H9 (cell line): ENCODE results near the gene CNGB1. TPM values are rescaled to one million over a fixed set of nuclear protein-coding genes. Genes with fewer than 3 reads are reported as not detected.

Experiments used
- DNase-seq: peaks from one replicate; pipeline ENCODE4 v3.0.0-alpha.2; 2017
- H2AFZ ChIP-seq: one replicate; pipeline ENCODE4 v1.6.1; 2013; ENCODE audit warnings: mild to moderate bottlenecking, low read length, control low read depth, moderate library complexity
- H2AK5ac ChIP-seq: 2 replicates; pipeline ENCODE4 v1.6.1; 2013; ENCODE audit warnings: low read length, control low read depth, mixed read lengths; ENCODE audit not compliant: insufficient read length
- H2BK120ac ChIP-seq: one replicate; pipeline ENCODE4 v1.6.1; 2013; ENCODE audit warnings: low read depth, mild to moderate bottlenecking, low read length, control low read depth, inconsistent platforms; ENCODE audit not compliant: poor library complexity, severe bottlenecking
- H2BK12ac ChIP-seq: 2 replicates; pipeline ENCODE4 v1.6.1; 2013; ENCODE audit warnings: low read length, control low read depth, mixed read lengths, low read depth; ENCODE audit not compliant: insufficient read length
- H2BK15ac ChIP-seq: 2 replicates; pipeline ENCODE4 v1.6.1; 2013; ENCODE audit warnings: low read depth, low read length, control low read depth
- H2BK20ac ChIP-seq: one replicate; pipeline ENCODE4 v1.6.1; 2013; ENCODE audit warnings: low read depth, mild to moderate bottlenecking, low read length, control low read depth, inconsistent platforms; ENCODE audit not compliant: poor library complexity, severe bottlenecking
- H2BK5ac ChIP-seq: 2 replicates; pipeline ENCODE4 v1.6.1; 2013; ENCODE audit warnings: low read length, control low read depth, mixed read lengths; ENCODE audit not compliant: insufficient read length
- H3K14ac ChIP-seq: 2 replicates; pipeline ENCODE4 v1.6.1; 2013; ENCODE audit warnings: low read length, control low read depth; ENCODE audit not compliant: insufficient read depth
- H3K18ac ChIP-seq: 2 replicates; pipeline ENCODE4 v1.6.1; 2013; ENCODE audit warnings: low read depth, mild to moderate bottlenecking, mixed read lengths, low read length, control low read depth; ENCODE audit not compliant: insufficient read length
- H3K23ac ChIP-seq: 2 replicates; pipeline ENCODE4 v1.6.1; 2013; ENCODE audit warnings: low read length, control low read depth, mixed read lengths, low read depth; ENCODE audit not compliant: insufficient read length
- H3K23me2 ChIP-seq: 2 replicates; pipeline ENCODE4 v1.6.1; 2013; ENCODE audit warnings: low read depth, mild to moderate bottlenecking, mixed read lengths, low read length, control low read depth; ENCODE audit not compliant: insufficient read length, poor library complexity, severe bottlenecking
- H3K27ac ChIP-seq: 2 replicates; pipeline ENCODE4 v1.5.1; 2013; ENCODE audit warnings: low read length, control low read depth, mixed read lengths, low read depth; ENCODE audit not compliant: insufficient read length
- H3K27me3 ChIP-seq: 2 replicates; pipeline ENCODE4 v1.6.1; 2013; ENCODE audit warnings: low read length, control low read depth, inconsistent platforms; ENCODE audit not compliant: insufficient read depth
- H3K4ac ChIP-seq: 2 replicates; pipeline ENCODE4 v1.6.1; 2013; ENCODE audit warnings: low read depth, mild to moderate bottlenecking, control low read depth, inconsistent platforms, low read length, moderate library complexity
- H3K4me1 ChIP-seq: 2 replicates; pipeline ENCODE4 v1.6.1; 2013; ENCODE audit warnings: low read length, control low read depth, inconsistent platforms; ENCODE audit not compliant: insufficient read depth
- H3K4me2 ChIP-seq: 2 replicates; pipeline ENCODE4 v1.6.1; 2013; ENCODE audit warnings: low read length, control low read depth, mixed read lengths; ENCODE audit not compliant: insufficient read length, insufficient read depth
- H3K56ac ChIP-seq: 2 replicates; pipeline ENCODE4 v1.6.1; 2013; ENCODE audit warnings: low read depth, mild to moderate bottlenecking, mixed read lengths, low read length, control low read depth; ENCODE audit not compliant: insufficient read length
- H3K79me1 ChIP-seq: 2 replicates; pipeline ENCODE4 v1.6.1; 2013; ENCODE audit warnings: low read depth, mild to moderate bottlenecking, moderate library complexity, low read length, control low read depth, inconsistent platforms; ENCODE audit not compliant: insufficient read depth, poor library complexity, severe bottlenecking
- H3K79me2 ChIP-seq: 2 replicates; pipeline ENCODE4 v1.6.1; 2013; ENCODE audit warnings: low read length, control low read depth, inconsistent platforms; ENCODE audit not compliant: insufficient read depth
- H3K9ac ChIP-seq: 2 replicates; pipeline ENCODE4 v1.6.1; 2013; ENCODE audit warnings: low read length, control low read depth, mixed read lengths; ENCODE audit not compliant: insufficient read length; ENCODE audit errors: extremely low read depth
- H3K9me3 ChIP-seq: one replicate; pipeline ENCODE4 v1.6.1; 2013; ENCODE audit warnings: low read depth, low read length, inconsistent platforms; ENCODE audit not compliant: control insufficient read depth
- H3T11ph ChIP-seq: one replicate; pipeline ENCODE4 v1.6.1; 2013; ENCODE audit warnings: mild to moderate bottlenecking, low read length, control low read depth, inconsistent platforms
- H4K20me1 ChIP-seq: one replicate; pipeline ENCODE4 v1.6.1; 2013; ENCODE audit not compliant: control insufficient read depth, insufficient read length, insufficient read depth
- H4K5ac ChIP-seq: 2 replicates; pipeline ENCODE4 v1.6.1; 2013; ENCODE audit warnings: low read depth, mild to moderate bottlenecking, mixed read lengths, low read length, control low read depth; ENCODE audit not compliant: insufficient read length
- H4K8ac ChIP-seq: replicated peaks from 2 replicates; pipeline ENCODE4 v1.6.1; 2013; ENCODE audit warnings: low read length, control low read depth, mixed read lengths, low read depth; ENCODE audit not compliant: insufficient read length
- H4K91ac ChIP-seq: 2 replicates; pipeline ENCODE4 v1.6.1; 2013; ENCODE audit warnings: low read depth, mild to moderate bottlenecking, moderate library complexity, mixed read lengths, low read length, control low read depth; ENCODE audit not compliant: insufficient read length
- H3K27ac Mint-ChIP-seq, 3 experiments: 2 replicates in 2 of 3; 3 replicates in 1 of 3; pipeline ENCODE4 v1.8.0; 2020 to 2021; ENCODE audit warnings: mixed read lengths in 3 of 3, mild to moderate bottlenecking in 1 of 3, moderate library complexity in 1 of 3
- H3K27me3 Mint-ChIP-seq: 2 replicates; pipeline ENCODE4 v1.8.0; 2021; ENCODE audit warnings: low read depth, mild to moderate bottlenecking, moderate library complexity, mixed read lengths
- H3K36me3 Mint-ChIP-seq, 3 experiments: 2 replicates in 2 of 3; 3 replicates in 1 of 3; pipeline ENCODE4 v1.8.0; 2020 to 2021; ENCODE audit warnings: low read depth in 3 of 3, mixed read lengths in 3 of 3; ENCODE audit not compliant: insufficient read depth in 1 of 3
- H3K4me1 Mint-ChIP-seq, 2 experiments: 2 replicates each; pipeline ENCODE4 v1.8.0; 2020; ENCODE audit warnings: mixed read lengths in 2 of 2
- H3K4me3 Mint-ChIP-seq, 2 experiments: 2 replicates in 1 of 2; 3 replicates in 1 of 2; pipeline ENCODE4 v1.8.0; 2020 to 2021; ENCODE audit warnings: mild to moderate bottlenecking in 2 of 2, mixed read lengths in 2 of 2, moderate library complexity in 1 of 2
- H3K9me3 Mint-ChIP-seq, 2 experiments: 2 replicates in 1 of 2; 3 replicates in 1 of 2; pipeline ENCODE4 v1.8.0; 2020; ENCODE audit warnings: mild to moderate bottlenecking in 2 of 2, mixed read lengths in 2 of 2, moderate library complexity in 1 of 2
- CTCF ChIP-seq: fragments of 200-600 bp; sonication (generic); conservative IDR thresholded peaks from 3 replicates; pipeline ENCODE4 v1.8.0; 2021; ENCODE audit warnings: antibody characterized with exemption, mild to moderate bottlenecking
- WGBS: extraction: QIAGEN DNeasy Blood & Tissue Kit; methylation state at CpG from one replicate; pipeline ENCODE4 v1.1.7; 2013; ENCODE audit warnings: missing lambda C conversion rate, low lambda C conversion rate, mixed read lengths; ENCODE audit not compliant: insufficient read length; ENCODE audit errors: extremely low coverage; 5-methylcytosine and 5-hydroxymethylcytosine counted together
- total RNA-seq: library from RNA; stranded (reverse); gene quantifications from 2 replicates; pipeline ENCODE4 v1.2.1, GENCODE V29; 2021

CNGB1 gene
- total RNA-seq, 1 experiment from 2014 or later = not detected

- Histone ChIP-seq H2BK12ac (no peak overlapping the region), H4K5ac (no peak overlapping the region), H4K91ac (no peak overlapping the region), H3K9me3 (no peaks in the 10 kb centered on the region), H4K8ac (no peak overlapping the region), H3K23me2 (no peaks in the 10 kb centered on the region), H3K27me3 (no peaks in the 10 kb centered on the region), H2AFZ (no peak overlapping the region), H3K79me2 (no peaks in the 10 kb centered on the region), H3K56ac (no peak overlapping the region), H3K18ac (no peak overlapping the region), H3K79me1 (no peaks in the 10 kb centered on the region), H4K20me1 (no peaks in the 10 kb centered on the region), H3K14ac (no peak overlapping the region), H3K9ac (no peak overlapping the region), H3K27ac (no peak overlapping the region), H2BK15ac (no peak overlapping the region), H3K4me1 (no peaks in the 10 kb centered on the region; the same call in 1 of the 2 replicates), H3K4ac (no peak overlapping the region), H3K4me2 (no peak overlapping the region), H2AK5ac (no peak overlapping the region), H2BK20ac (no peak overlapping the region), H3K23ac (no peak overlapping the region), H2BK120ac (no peak overlapping the region), H2BK5ac (no peak overlapping the region), H3T11ph (no peak overlapping the region)
- no peaks in the 10 kb centered on the region; the same call in 1 of the 2 replicates for H3K27me3 Mint-ChIP-seq
- WGBS = no CpG with 5 or more reads among the region's 5 CpGs
- peak overlapping the region in 1 of 3 experiments; percentile 76; a peak in 2 of 7 replicates for H3K27ac Mint-ChIP-seq
- DNase-seq = no peak
- no peak overlapping the region for H3K4me3 Mint-ChIP-seq
- H3K4me1 Mint-ChIP-seq = peaks cover 20 to 32% of the 10 kb centered on the region in 2 experiments
- peak; percentile 60 for TF ChIP-seq CTCF
- H3K36me3 Mint-ChIP-seq = no peaks in the 10 kb centered on the region
- H3K9me3 Mint-ChIP-seq = peaks cover 0 to 3% of the 10 kb centered on the region in 2 experiments; a peak in 1 of 5 replicates
These were observed 111.6 kb downstream of the CNGB1 start for GRCh38 chr16:57859331-57859730.
